K562 (cell line): Measurements from ENCODE around the gene NUAK1. TPM values are rescaled to one million over a fixed set of nuclear protein-coding genes. Genes with fewer than 3 reads are reported as not detected.

Experiments used
- ATF3 ChIP-seq, 2 experiments: fragments of 450-650 bp in 1 of 2; sonication (generic) in 1 of 2; formaldehyde crosslinking in 1 of 2; IDR thresholded peaks in 1 of 2; conservative IDR thresholded peaks in 1 of 2; 2 replicates each; pipeline versions ENCODE4 v1.6.1 to v1.8.1; 2016 to 2023; ENCODE audit warnings: mild to moderate bottlenecking in 2 of 2, moderate library complexity in 2 of 2, inconsistent platforms in 1 of 2, missing genetic modification reagents in 1 of 2
- ELK3 ChIP-seq: fragments of 450-650 bp; formaldehyde crosslinking; IDR thresholded peaks from 2 replicates; pipeline ENCODE4 v1.4.0; 2020; ENCODE audit warnings: mild to moderate bottlenecking
- ETV5 ChIP-seq: sonication (generic); formaldehyde crosslinking; IDR thresholded peaks from 2 replicates; pipeline ENCODE4 v1.4.0; 2020; ENCODE audit warnings: low read depth, mild to moderate bottlenecking, missing genetic modification reagents
- RBM39 ChIP-seq: fragments of 200-400 bp; formaldehyde crosslinking; optimal IDR thresholded peaks from 2 replicates; pipeline ENCODE3; 2018; ENCODE audit warnings: low read depth, low read length
- TAF1 ChIP-seq: IDR thresholded peaks from 2 replicates; pipeline ENCODE4 v1.6.1; 2011; ENCODE audit warnings: mild to moderate bottlenecking, low read length, moderate library complexity; ENCODE audit not compliant: insufficient read depth, control insufficient read depth, severe bottlenecking; ENCODE audit errors: extremely low read depth
- ZBTB7A ChIP-seq: IDR thresholded peaks from 2 replicates; pipeline ENCODE4 v1.6.1; 2011; ENCODE audit warnings: low read depth, mild to moderate bottlenecking, low read length, moderate library complexity, borderline replicate concordance; ENCODE audit not compliant: control insufficient read depth
- ZNF316 ChIP-seq: fragments of 450-650 bp; IDR thresholded peaks from 2 replicates; pipeline ENCODE4 v1.6.1; 2016
- polyA plus RNA-seq, 8 experiments: library from polyadenylated mRNA; depleted of rRNA in 4 of 8; stranded (reverse) in 5 of 8; unstranded in 3 of 8; fragments of >200 nt; fragmentation: Nextera tagmentation in 2 of 8; fragmentation: Illumina TruSeq in 1 of 8; extraction: Ambion mirVana in 2 of 8; extraction: Trizol in 1 of 8; gene quantifications; 2 replicates each; pipeline versions ENCODE4 v1.2.1 to v1.2.3, GENCODE V29; 2011 to 2014; ENCODE audit warnings: inconsistent platforms in 1 of 8, missing spikeins in 1 of 8
- total RNA-seq, 7 experiments: library from RNA; depleted of rRNA in 6 of 7; stranded (reverse); fragments of >200 nt in 6 of 7; fragmentation: Illumina TruSeq in 2 of 7; extraction: Trizol in 2 of 7; gene quantifications; 2 replicates each; pipeline versions ENCODE4 v1.2.1 to v1.2.3, GENCODE V29; 2011 to 2021; ENCODE audit warnings: low replicate concordance in 1 of 7
- TF ChIP-seq, protein P1 (sequence below): fragments of 450-650 bp; IDR thresholded peaks from 2 replicates; pipeline ENCODE4 v1.6.1; 2016; ENCODE audit warnings: mild to moderate bottlenecking, moderate library complexity

The NUAK1 gene
- total and polyA plus RNA-seq, 9 of the 15 experiments (the other 6 are each of a cell fraction or from before 2014, with no cell fraction given) = 0.02 TPM; not detected in 8

DNA sequence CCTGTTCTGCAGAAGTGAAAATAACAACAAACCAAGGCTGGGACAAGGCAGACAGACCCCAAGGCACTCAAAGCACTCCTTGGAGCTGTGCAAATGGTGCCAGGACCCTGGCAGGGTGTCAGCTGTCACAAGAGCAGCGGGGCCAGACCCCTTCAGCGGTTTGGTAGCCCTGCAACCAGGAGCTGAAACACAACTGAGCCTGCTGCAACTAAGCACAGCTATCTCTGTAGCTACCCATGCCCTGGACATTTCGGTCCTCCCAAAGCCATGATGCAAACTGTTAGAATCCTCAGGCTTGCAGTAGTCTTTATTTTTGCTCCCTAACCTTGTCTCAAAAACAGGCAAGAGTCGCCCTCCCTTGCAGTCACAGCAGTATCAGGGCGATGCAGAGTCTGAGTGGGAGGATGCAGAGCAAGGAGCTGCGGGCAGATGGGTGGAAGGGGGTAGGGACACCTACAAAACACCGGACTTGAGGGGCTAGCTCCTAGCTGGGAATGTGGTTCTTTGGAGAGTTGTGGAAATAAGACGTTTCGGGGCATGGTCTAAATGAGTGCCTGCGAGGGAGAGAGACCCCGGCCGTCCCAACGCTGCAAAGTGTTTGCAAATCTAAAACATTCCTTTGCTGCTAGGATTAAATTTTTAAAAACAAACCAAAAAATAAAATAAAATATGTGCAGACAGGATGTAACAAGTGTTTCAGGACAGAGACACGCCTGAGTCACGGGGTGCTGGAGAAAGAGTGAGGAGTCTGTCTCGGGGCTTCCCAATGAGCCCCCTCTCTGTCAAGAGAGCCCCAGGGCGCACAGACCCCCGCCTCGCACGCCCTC is 1.0 kb downstream of the NUAK1 start (continued):
- TF ChIP-seq, protein P1, sequence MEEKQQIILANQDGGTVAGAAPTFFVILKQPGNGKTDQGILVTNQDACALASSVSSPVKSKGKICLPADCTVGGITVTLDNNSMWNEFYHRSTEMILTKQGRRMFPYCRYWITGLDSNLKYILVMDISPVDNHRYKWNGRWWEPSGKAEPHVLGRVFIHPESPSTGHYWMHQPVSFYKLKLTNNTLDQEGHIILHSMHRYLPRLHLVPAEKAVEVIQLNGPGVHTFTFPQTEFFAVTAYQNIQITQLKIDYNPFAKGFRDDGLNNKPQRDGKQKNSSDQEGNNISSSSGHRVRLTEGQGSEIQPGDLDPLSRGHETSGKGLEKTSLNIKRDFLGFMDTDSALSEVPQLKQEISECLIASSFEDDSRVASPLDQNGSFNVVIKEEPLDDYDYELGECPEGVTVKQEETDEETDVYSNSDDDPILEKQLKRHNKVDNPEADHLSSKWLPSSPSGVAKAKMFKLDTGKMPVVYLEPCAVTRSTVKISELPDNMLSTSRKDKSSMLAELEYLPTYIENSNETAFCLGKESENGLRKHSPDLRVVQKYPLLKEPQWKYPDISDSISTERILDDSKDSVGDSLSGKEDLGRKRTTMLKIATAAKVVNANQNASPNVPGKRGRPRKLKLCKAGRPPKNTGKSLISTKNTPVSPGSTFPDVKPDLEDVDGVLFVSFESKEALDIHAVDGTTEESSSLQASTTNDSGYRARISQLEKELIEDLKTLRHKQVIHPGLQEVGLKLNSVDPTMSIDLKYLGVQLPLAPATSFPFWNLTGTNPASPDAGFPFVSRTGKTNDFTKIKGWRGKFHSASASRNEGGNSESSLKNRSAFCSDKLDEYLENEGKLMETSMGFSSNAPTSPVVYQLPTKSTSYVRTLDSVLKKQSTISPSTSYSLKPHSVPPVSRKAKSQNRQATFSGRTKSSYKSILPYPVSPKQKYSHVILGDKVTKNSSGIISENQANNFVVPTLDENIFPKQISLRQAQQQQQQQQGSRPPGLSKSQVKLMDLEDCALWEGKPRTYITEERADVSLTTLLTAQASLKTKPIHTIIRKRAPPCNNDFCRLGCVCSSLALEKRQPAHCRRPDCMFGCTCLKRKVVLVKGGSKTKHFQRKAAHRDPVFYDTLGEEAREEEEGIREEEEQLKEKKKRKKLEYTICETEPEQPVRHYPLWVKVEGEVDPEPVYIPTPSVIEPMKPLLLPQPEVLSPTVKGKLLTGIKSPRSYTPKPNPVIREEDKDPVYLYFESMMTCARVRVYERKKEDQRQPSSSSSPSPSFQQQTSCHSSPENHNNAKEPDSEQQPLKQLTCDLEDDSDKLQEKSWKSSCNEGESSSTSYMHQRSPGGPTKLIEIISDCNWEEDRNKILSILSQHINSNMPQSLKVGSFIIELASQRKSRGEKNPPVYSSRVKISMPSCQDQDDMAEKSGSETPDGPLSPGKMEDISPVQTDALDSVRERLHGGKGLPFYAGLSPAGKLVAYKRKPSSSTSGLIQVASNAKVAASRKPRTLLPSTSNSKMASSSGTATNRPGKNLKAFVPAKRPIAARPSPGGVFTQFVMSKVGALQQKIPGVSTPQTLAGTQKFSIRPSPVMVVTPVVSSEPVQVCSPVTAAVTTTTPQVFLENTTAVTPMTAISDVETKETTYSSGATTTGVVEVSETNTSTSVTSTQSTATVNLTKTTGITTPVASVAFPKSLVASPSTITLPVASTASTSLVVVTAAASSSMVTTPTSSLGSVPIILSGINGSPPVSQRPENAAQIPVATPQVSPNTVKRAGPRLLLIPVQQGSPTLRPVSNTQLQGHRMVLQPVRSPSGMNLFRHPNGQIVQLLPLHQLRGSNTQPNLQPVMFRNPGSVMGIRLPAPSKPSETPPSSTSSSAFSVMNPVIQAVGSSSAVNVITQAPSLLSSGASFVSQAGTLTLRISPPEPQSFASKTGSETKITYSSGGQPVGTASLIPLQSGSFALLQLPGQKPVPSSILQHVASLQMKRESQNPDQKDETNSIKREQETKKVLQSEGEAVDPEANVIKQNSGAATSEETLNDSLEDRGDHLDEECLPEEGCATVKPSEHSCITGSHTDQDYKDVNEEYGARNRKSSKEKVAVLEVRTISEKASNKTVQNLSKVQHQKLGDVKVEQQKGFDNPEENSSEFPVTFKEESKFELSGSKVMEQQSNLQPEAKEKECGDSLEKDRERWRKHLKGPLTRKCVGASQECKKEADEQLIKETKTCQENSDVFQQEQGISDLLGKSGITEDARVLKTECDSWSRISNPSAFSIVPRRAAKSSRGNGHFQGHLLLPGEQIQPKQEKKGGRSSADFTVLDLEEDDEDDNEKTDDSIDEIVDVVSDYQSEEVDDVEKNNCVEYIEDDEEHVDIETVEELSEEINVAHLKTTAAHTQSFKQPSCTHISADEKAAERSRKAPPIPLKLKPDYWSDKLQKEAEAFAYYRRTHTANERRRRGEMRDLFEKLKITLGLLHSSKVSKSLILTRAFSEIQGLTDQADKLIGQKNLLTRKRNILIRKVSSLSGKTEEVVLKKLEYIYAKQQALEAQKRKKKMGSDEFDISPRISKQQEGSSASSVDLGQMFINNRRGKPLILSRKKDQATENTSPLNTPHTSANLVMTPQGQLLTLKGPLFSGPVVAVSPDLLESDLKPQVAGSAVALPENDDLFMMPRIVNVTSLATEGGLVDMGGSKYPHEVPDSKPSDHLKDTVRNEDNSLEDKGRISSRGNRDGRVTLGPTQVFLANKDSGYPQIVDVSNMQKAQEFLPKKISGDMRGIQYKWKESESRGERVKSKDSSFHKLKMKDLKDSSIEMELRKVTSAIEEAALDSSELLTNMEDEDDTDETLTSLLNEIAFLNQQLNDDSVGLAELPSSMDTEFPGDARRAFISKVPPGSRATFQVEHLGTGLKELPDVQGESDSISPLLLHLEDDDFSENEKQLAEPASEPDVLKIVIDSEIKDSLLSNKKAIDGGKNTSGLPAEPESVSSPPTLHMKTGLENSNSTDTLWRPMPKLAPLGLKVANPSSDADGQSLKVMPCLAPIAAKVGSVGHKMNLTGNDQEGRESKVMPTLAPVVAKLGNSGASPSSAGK = no peak
- TF ChIP-seq ZBTB7A (no peak), ATF3 (IDR thresholded peaks at IDR 0.05) (no peak), ATF3 (CRISPR knock-in tag; conservative IDR thresholded peaks at IDR 0.05) (no peak), RBM39 (no peak), ETV5 (CRISPR knock-in tag) (no peak), ZNF316 (no peak), ELK3 (no peak), TAF1 (no peak)
